B cell (primary cell): ENCODE data around the gene SEC24D. TPM values are rescaled to one million over a fixed set of nuclear protein-coding genes. Genes with fewer than 3 reads are reported as not detected.

Experiments
- ATAC-seq: fragments of 200-7000 bp; cut with Tn5 transposase; one replicate; pipeline ENCODE4 v1.10.0; 2021; ENCODE audit warnings: low read depth, mild to moderate bottlenecking, moderate number of reproducible peaks, moderate library complexity
- CTCF ChIA-PET: fragments of 350-600 bp; sonication (Branson Sonifier 250); formaldehyde crosslinking; loops from one replicate; lab custom pipeline; 2021; ENCODE audit warnings: antibody characterized with exemption, inconsistent platforms; lab: Charles Lee
- POLR2A ChIA-PET: fragments of 350-600 bp; sonication (Branson Sonifier 250); formaldehyde crosslinking; loops from one replicate; lab custom pipeline; 2021; ENCODE audit warnings: antibody characterized with exemption; lab: Charles Lee
- DNase-seq: peaks from one replicate; pipeline ENCODE4 v3.0.0; 2013
- H2AFZ ChIP-seq: 2 replicates; pipeline ENCODE4 v1.6.1; 2012; ENCODE audit warnings: mild to moderate bottlenecking, low read depth, low read length; ENCODE audit not compliant: insufficient read depth, poor library complexity, severe bottlenecking
- H3K27ac ChIP-seq, 2 donors: 1 replicate in 1 of 2; 2 replicates in 1 of 2; pipeline ENCODE4 v1.5.1; 2012 to 2013; ENCODE audit warnings: low read length in 2 of 2, mild to moderate bottlenecking in 2 of 2, moderate library complexity in 1 of 2
- H3K27me3 ChIP-seq, 4 experiments: fragments of 200-600 bp in 1 of 4; sonication (generic) in 1 of 4; replicated peaks in 1 of 4; 1 replicate in 2 of 4; 2 replicates in 2 of 4; pipeline versions ENCODE4 v1.6.1 to v1.7.0; 2013 to 2016; ENCODE audit warnings: low read length in 3 of 4, mild to moderate bottlenecking in 2 of 4, mixed read lengths in 1 of 4, moderate library complexity in 1 of 4; ENCODE audit not compliant: insufficient read depth in 4 of 4, control insufficient read depth in 3 of 4; ENCODE audit errors: control extremely low read depth in 1 of 4
- H3K36me3 ChIP-seq, 2 experiments: replicated peaks in 1 of 2; 1 replicate in 1 of 2; 2 replicates in 1 of 2; pipeline versions ENCODE4 v1.6.1 to v1.7.1; 2013; ENCODE audit warnings: low read length in 1 of 2; ENCODE audit not compliant: insufficient read depth in 2 of 2, control insufficient read depth in 1 of 2; ENCODE audit errors: control extremely low read depth in 1 of 2, extremely low read depth in 1 of 2
- H3K4me1 ChIP-seq, 2 donors: fragments of 200-600 bp in 1 of 2; sonication (generic) in 1 of 2; 1 replicate in 1 of 2; 2 replicates in 1 of 2; pipeline versions ENCODE4 v1.5.1 to v1.6.1; 2013 to 2017; ENCODE audit warnings: low read length in 2 of 2; ENCODE audit not compliant: control insufficient read depth in 2 of 2, insufficient read depth in 2 of 2
- H3K4me2 ChIP-seq: replicated peaks from 2 replicates; pipeline ENCODE3; 2012; ENCODE audit warnings: mild to moderate bottlenecking, low read depth, low read length; ENCODE audit not compliant: poor library complexity, severe bottlenecking
- H3K4me3 ChIP-seq, 5 experiments: fragments of 200-600 bp in 1 of 5; sonication (generic) in 1 of 5; 1 replicate in 3 of 5; 2 replicates in 2 of 5; pipeline versions ENCODE4 v1.5.1 to v1.7.0; 2011 to 2016; ENCODE audit warnings: low read length in 4 of 5, mild to moderate bottlenecking in 4 of 5, low read depth in 2 of 5, control low read depth in 1 of 5, moderate library complexity in 1 of 5; ENCODE audit not compliant: insufficient read depth in 1 of 5; ENCODE audit errors: control extremely low read depth in 1 of 5, extremely low read depth in 1 of 5
- H3K79me2 ChIP-seq: fragments of 200-600 bp; sonication (generic); one replicate; pipeline ENCODE4 v1.6.0; 2016; ENCODE audit warnings: low read length; ENCODE audit not compliant: control insufficient read depth, insufficient read depth
- H3K9ac ChIP-seq: fragments of 200-600 bp; sonication (generic); 2 replicates; pipeline ENCODE4 v1.6.1; 2017; ENCODE audit warnings: mild to moderate bottlenecking, low read length, moderate library complexity
- H3K9me3 ChIP-seq, 3 donors: one replicate each; pipeline versions ENCODE4 v1.6.1 to v1.7.1; 2013; ENCODE audit warnings: low read length in 2 of 3; ENCODE audit not compliant: control insufficient read depth in 2 of 3, insufficient read depth in 1 of 3; ENCODE audit errors: control extremely low read depth in 1 of 3
- H4K20me1 ChIP-seq: 2 replicates; pipeline ENCODE4 v1.6.0; 2012; ENCODE audit warnings: mild to moderate bottlenecking, low read length; ENCODE audit not compliant: insufficient read depth, control insufficient read depth, poor library complexity, severe bottlenecking
- H3K27ac Mint-ChIP-seq: one replicate; pipeline ENCODE4 v1.8.0; 2021; ENCODE audit warnings: mixed read lengths
- H3K27me3 Mint-ChIP-seq: one replicate; pipeline ENCODE4 v1.8.0; 2021; ENCODE audit warnings: mixed read lengths
- H3K4me1 Mint-ChIP-seq: one replicate; pipeline ENCODE4 v1.8.0; 2021; ENCODE audit warnings: mixed read lengths
- H3K4me3 Mint-ChIP-seq: one replicate; pipeline ENCODE4 v1.8.0; 2021; ENCODE audit warnings: mixed read lengths
- H3K9me3 Mint-ChIP-seq: one replicate; pipeline ENCODE4 v1.8.0; 2022; ENCODE audit warnings: mixed read lengths; ENCODE audit not compliant: insufficient read depth
- CTCF ChIP-seq: fragments of 200-600 bp; IDR thresholded peaks from one replicate; pipeline ENCODE4 v1.8.0; 2022; ENCODE audit warnings: antibody characterized with exemption, mild to moderate bottlenecking
- EZH2 ChIP-seq: IDR thresholded peaks from 2 replicates; pipeline ENCODE4 v1.6.1; 2012; ENCODE audit warnings: borderline replicate concordance, low read depth, mild to moderate bottlenecking, moderate library complexity, low read length; ENCODE audit not compliant: insufficient read depth, poor library complexity, severe bottlenecking
- WGBS: methylation state at CpG from one replicate; pipeline ENCODE4 v1.1.5; 2013; ENCODE audit warnings: missing lambda C conversion rate; ENCODE audit not compliant: insufficient coverage; 5-methylcytosine and 5-hydroxymethylcytosine counted together
- intact Hi-C: fragments of 100-400 bp; cut with micrococcal nuclease; formaldehyde crosslinking; loops from one replicate; pipeline ENCODE4 v1.10.0; 2022
- polyA plus RNA-seq: library from polyadenylated mRNA; depleted of rRNA; stranded (reverse); fragments of >200 nt; gene quantifications from 2 replicates; pipeline ENCODE4 v1.2.3, GENCODE V29; 2012
- total RNA-seq, 2 donors: library from RNA; stranded (reverse); fragments of 120-200 nt in 1 of 2; gene quantifications; 1 replicate in 1 of 2; 2 replicates in 1 of 2; pipeline versions ENCODE4 v1.2.3 to v1.2.4, GENCODE V29; 2013 to 2022

SEC24D gene
- total and polyA plus RNA-seq, 2 donors (not counting 1 experiment from before 2014, with no cell fraction given), result 7.1 to 15.8 TPM

GRCh38 chr4:118799231-118799942 is 36.5 kb downstream of the SEC24D start:
- ChIA-PET CTCF (no interaction called here), POLR2A (no interaction called here)
- WGBS, result over 99% methylated on average over 8 of the region's 9 CpGs
- TF ChIP-seq EZH2 (no peak), CTCF (no peak)
- H3K9ac ChIP-seq, result no peak overlapping the region
- no peaks in the 10 kb centered on the region for H3K27me3 Mint-ChIP-seq
- H3K36me3 ChIP-seq, result peaks cover 2 to 26% of the 10 kb centered on the region in 2 experiments
- no peak overlapping the region for H3K27ac Mint-ChIP-seq
- H3K9me3 ChIP-seq, result no peaks in the 10 kb centered on the region
- no peak overlapping the region for H2AFZ ChIP-seq
- H3K27ac ChIP-seq, result no peak overlapping the region
- no peak overlapping the region for H3K4me3 ChIP-seq
- H3K4me2 ChIP-seq, result no peak overlapping the region
- H3K27me3 ChIP-seq, result no peaks in the 10 kb centered on the region
- H4K20me1 ChIP-seq, result no peaks in the 10 kb centered on the region
- intact Hi-C loops, result no loop called here
- ATAC-seq (no peak), DNase-seq (no peak)
- no peak overlapping the region for H3K4me3 Mint-ChIP-seq
- H3K79me2 ChIP-seq, result no peaks in the 10 kb centered on the region
- no peaks in the 10 kb centered on the region for H3K9me3 Mint-ChIP-seq
- no peaks in the 10 kb centered on the region for H3K4me1 Mint-ChIP-seq
- H3K4me1 ChIP-seq, result no peaks in the 10 kb centered on the region

- Mint-ChIP-seq H3K9me3 (no peaks in the 10 kb centered on the region), H3K4me1 (no peaks in the 10 kb centered on the region), H3K27ac (no peak overlapping the region), H3K27me3 (no peaks in the 10 kb centered on the region), H3K4me3 (no peak overlapping the region)
- H3K4me3 ChIP-seq, result no peak overlapping the region
- H4K20me1 ChIP-seq, result no peaks in the 10 kb centered on the region
- ChIA-PET POLR2A (no interaction called here), CTCF (no interaction called here)
- H3K9me3 ChIP-seq, result no peaks in the 10 kb centered on the region
- DNase-seq (no peak), ATAC-seq (no peak)
- no peak overlapping the region for H3K27ac ChIP-seq
- H3K36me3 ChIP-seq, result peaks cover 2 to 25% of the 10 kb centered on the region in 2 experiments
- H3K27me3 ChIP-seq, result no peaks in the 10 kb centered on the region
- WGBS, result 97% methylated on average over 3 of the region's 3 CpGs
- TF ChIP-seq CTCF, result no peak
- no peak overlapping the region for H2AFZ ChIP-seq
- H3K4me1 ChIP-seq, result no peaks in the 10 kb centered on the region
- no peak overlapping the region for H3K4me2 ChIP-seq
- H3K9ac ChIP-seq, result no peak overlapping the region
- intact Hi-C loops, result no loop called here
- H3K79me2 ChIP-seq, result no peaks in the 10 kb centered on the region
These were observed 37.3 kb downstream of the SEC24D start for GRCh38 chr4:118798658-118799057.
